SHP77 (cell line): ENCODE results near the gene INPP5A.
"Not testable (repeated sequence)": the region's sequence is repeated elsewhere in the genome, so short reads cannot be mapped to it uniquely, and the experiment has no call there.

Source experiments
- DNase-seq, 2 experiments: peaks; one replicate each; lab custom pipeline; 2025; lab: John Stamatoyannopoulos, UW

The INPP5A gene

GRCh38 chr10:132548869-132549268, 11.3 kb downstream of the INPP5A start:
- DNase-seq = no peak

GRCh38 chr10:132549371-132549770, 11.8 kb downstream of the INPP5A start:
- peak in 1 of 2 experiments; percentile 43 for DNase-seq

DNA sequence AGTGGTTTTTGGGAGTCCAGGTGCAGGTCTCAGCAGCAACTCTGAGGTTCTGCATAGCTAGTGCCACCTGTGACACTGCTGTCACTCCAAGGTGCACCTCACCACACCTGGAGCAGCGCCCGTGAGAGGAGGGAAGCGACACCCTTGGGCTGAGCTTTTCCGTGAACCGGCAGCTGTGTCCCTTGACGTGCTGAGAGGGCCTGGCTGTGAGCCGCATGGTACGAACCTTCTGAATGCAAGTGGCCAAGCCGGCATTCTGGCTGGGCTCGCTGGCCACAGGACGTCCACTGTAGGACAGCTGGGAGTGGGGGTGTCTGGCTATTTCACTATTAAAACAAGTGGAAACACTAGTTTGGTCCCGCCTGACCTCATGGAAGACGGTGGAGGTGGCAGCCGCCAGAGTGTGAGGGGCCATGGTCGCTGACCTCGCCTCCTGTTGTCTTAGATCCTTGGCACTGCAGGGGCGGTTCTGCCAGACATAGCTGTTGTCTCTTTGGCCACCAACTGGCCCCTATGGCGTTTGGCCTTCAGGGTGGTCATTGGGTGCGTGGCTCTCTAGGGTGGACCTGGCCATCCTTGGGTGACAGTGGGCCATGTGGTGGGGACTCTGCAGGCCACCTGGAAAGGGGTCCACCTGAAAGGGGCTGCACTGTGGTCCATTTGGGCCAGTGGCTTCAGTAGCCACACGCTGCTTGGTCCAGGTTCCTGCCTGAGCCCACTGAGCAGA, 12.9 kb downstream of the INPP5A start:
- DNase-seq = no peak

DNA sequence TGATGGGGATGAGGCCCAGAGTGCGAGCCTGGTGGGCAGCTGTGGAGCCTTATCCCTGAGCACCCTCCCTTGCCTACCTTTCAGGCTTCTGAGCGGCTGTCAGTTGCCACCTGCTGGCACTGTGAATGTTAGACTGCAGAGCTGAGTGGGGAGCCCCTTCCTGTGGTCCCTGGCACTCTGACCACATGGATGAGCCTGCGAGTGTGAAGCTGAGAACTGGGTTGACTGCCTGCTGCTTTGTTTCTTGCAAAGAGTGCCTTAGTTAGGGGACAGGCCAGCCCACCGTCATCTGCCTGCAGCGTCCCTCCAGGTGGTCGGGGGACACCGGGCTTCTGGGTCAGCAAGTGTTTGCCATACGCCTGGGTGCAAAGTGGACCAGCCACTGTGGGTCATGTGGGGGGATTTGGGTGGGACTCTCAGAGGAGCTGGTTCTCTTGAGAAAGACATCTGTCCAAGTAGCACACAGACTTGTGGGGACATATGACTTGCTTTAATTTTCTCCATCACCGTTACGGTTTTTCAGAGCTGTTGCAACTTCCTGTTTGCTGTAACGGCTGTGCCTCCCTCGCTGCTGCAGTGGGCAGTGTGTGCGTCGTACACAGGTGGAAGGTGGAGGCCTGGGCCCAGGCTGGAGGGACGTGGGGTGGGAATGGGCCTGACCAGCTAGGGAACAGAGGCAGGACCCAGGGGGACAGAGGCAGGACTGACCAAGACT, 13.7 kb downstream of the INPP5A start:
- DNase-seq = peak in 1 of 2 experiments; percentile 46

GRCh38 chr10:132551808-132552130, 14.2 kb downstream of the INPP5A start:
- DNase-seq = no peak

DNA sequence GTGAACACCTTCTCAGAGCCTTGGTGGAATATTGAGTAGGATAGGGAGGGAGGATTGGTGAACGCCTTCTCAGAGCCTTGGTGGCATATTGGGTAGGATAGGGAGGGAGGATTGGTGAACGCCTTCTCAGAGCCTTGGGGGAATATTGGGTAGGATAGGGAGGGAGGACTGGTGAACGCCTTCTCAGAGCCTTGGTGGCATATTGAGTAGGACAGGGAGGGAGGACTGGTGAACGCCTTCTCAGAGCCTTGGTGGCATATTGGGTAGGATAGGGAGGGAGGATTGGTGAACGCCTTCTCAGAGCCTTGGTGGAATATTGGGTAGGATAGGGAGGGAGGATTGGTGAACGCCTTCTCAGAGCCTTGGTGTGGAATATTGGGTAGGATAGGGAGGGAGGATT, 15.0 kb downstream of the INPP5A start:
- not testable (repeated sequence) for DNase-seq

DNA sequence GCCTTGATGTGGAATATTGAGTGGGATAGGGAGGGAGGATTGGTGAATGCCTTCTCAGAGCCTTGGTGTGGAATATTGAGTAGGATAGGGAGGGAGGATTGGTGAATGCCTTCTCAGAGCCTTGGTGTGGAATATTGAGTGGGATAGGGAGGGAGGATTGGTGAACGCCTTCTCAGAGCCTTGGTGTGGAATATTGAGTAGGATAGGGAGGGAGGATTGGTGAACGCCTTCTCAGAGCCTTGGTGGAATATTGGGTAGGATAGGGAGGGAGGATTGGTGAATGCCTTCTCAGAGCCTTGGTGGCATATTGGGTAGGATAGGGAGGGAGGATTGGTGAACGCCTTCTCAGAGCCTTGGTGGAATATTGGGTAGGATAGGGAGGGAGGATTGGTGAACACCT, 16.0 kb downstream of the INPP5A start:
- DNase-seq = not testable (repeated sequence)

- DNase-seq = no peak
Measured at GRCh38 chr10:132554053-132554990, 16.7 kb downstream of the INPP5A start.

DNA sequence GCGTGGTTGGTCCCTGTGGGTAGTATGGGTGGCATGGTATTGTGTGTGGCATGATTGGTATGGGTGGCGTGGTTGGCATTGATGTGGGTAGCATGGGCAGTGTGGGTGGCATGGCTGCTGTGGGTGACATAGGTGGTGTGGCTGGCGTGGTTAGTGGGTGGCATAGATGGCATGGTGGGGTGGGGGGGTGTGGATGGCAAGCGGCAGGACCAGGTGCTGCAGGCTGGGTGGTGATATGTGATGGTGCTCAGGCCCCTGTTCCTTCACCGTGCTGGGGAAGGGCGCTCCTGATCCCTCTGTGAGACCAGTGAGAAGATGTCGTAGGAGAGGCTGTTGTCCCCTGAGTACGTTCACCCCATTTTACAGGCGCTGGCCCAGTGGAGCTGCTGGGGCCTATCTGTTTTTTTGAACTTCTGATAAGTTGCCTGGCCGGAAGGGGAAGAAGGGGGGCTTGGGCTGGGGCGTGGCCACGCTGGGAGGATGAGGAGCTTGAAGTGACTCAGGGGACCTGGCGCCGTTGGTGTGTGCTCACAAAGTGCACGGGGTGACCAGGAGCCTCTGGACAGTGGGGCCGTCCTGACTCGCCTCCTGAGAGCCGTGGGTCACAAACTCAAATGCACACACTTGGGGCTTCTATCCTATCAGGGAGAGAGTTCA, 17.5 kb downstream of the INPP5A start:
- DNase-seq = no peak

DNA sequence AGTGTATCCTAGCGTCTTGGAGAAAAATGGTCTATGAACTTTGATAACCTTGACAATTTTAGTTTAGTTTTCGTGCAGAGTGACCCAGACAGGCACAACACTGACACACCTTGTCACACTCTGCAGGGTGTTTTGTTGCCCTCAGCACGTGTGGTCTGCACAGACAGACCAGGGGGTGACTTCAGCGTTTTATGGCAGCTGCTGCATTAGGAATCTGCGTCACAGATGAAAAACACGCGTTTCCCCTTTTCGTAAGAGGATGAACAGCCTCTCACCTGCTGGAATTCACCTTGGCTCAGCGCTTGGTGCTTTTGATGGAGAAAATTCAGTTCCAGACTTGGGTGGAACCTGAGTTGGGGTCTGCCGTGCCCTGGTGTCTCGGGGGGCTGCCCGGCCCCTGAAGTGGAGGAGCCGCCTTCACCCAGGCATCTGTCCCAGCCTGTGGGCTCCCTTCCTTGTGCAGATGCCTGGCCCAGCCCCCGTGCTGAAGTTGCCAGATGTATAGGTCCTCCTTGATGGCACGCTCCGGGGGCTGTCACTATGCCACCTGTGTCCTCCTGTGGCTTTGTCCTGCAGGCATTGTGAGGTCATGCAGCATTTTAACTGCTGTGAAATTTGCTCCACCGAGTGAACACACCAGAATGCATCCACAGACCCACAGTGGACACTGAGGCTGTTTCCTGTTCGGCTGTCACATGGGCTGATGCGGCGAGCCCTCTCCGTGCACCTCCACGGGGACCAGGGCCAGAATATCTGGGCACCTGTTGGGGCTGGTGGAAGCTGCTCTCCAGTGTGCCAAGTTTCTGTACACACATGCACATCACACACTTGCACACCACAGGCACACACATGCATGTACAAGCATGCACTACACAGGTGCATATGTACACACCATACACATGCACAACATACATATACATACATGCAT, 18.3 kb downstream of the INPP5A start:
- no peak for DNase-seq

DNA sequence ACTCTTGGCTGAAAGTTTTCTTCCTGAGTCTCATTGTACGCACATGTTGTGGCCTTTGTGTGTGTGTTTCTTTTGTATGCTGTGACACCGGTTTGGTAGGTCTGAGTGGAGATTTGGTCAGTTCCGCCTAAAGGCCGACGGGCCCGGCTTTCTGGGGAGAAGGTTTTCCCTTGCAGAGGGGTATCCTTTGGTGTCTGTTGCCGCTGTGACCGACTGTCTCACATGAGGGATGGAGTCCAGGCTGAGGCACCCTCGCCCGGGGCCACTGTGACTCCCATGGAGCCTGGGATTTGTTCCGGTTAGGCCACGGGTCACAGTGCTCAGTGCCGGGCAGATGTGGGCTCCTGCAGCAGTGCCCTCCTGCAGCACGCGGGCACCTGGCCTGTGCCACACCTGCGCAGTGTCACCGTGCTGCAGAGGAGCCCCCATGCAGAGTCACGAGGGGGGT, 19.4 kb downstream of the INPP5A start:
- no peak for DNase-seq

GRCh38 chr10:132557696-132558515, 20.3 kb downstream of the INPP5A start:
- DNase-seq = no peak

GRCh38 chr10:132558516-132559413, 21.2 kb downstream of the INPP5A start:
- DNase-seq = no peak

DNA sequence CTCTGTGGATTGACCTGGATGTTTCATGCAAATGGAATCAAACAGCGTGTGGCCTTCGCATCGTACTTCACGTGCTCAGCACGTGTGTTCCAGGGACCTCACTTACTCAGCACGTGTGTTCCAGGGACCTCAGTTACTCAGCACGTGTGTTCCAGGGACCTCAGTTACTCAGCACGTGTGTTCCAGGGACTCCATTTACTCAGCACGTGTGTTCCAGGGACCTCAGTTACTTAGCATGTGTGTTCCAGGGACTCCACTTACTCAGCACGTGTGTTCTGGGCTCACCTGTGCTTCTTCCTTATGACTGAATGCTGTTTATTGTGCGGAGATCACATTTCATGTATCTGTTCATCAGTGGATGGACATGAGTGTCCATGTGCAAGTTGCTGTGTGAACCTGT, 22.0 kb downstream of the INPP5A start:
- DNase-seq = no peak

GRCh38 chr10:132560241-132560731, 22.7 kb downstream of the INPP5A start:
- no peak for DNase-seq

- no peak for DNase-seq
Measured at GRCh38 chr10:132562177-132562915, 24.8 kb downstream of the INPP5A start.

DNA sequence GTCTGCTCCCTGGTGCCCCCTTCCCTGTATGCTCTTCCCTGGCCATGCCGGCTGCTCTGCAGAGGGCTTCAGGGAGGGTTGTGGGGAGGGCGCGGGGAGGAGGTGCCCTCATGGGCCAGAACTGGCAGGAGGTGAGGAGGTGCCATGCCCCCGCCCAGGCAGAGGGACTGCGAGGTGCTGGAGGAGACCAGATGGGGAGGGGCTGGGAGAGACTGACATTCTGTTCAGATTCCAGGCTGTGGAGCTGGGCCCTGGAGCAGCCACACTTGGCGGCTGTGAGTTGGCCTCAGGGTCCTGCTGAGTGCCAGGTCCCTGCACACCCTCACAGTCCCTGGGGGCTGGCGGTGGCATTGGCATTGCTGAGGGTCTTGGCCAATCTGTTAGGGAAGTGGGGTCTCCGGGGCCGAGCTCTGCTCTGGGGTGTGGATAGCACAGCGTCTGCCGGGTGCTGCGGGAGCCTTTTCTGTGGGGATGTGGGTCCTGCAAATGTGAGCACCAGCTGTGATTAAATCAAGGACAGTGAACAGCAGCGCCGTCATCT, 25.4 kb downstream of the INPP5A start:
- DNase-seq = no peak
